Natural killer cell (primary cell): ENCODE data around the gene LLGL2. TPM values are rescaled to one million over a fixed set of nuclear protein-coding genes. Genes with fewer than 3 reads are reported as not detected.
"Not testable (repeated sequence)": the region's sequence is repeated elsewhere in the genome, so short reads cannot be mapped to it uniquely, and the experiment has no call there.

ENCODE experiments used
- ATAC-seq, 3 donors: fragments of 150-1000 bp in 2 of 3; fragments of 200-7000 bp in 1 of 3; cut with Tn5 transposase; 1 replicate in 1 of 3; 2 replicates in 2 of 3; pipeline ENCODE4 v1.10.0; 2021; ENCODE audit warnings: mild to moderate bottlenecking in 2 of 3, moderate library complexity in 2 of 3
- DNase-seq, 2 donors: peaks; one replicate each; pipeline versions ENCODE4 v3.0.0 to v3.0.0-alpha.2; 2013 to 2021; ENCODE audit warnings: mixed read lengths in 1 of 2
- H3K27ac ChIP-seq: one replicate; pipeline ENCODE4 v1.5.1; 2013; ENCODE audit warnings: mild to moderate bottlenecking, low read length
- H3K27me3 ChIP-seq: one replicate; pipeline ENCODE4 v1.6.1; 2013; ENCODE audit warnings: low read length; ENCODE audit not compliant: control insufficient read depth, insufficient read depth
- H3K36me3 ChIP-seq: one replicate; pipeline ENCODE4 v1.6.1; 2013; ENCODE audit warnings: low read length; ENCODE audit not compliant: control insufficient read depth, insufficient read depth
- H3K4me1 ChIP-seq: one replicate; pipeline ENCODE4 v1.6.1; 2013; ENCODE audit warnings: low read length; ENCODE audit not compliant: control insufficient read depth, insufficient read depth
- H3K4me3 ChIP-seq: one replicate; pipeline ENCODE4 v1.5.1; 2013; ENCODE audit warnings: low read length
- H3K9me3 ChIP-seq: one replicate; pipeline ENCODE4 v1.6.1; 2013; ENCODE audit warnings: low read length; ENCODE audit not compliant: control insufficient read depth, insufficient read depth
- H3K27ac Mint-ChIP-seq, 2 donors: one replicate each; pipeline ENCODE4 v1.8.0; 2022; ENCODE audit warnings: mild to moderate bottlenecking in 2 of 2, mixed read lengths in 2 of 2, moderate library complexity in 1 of 2
- H3K27me3 Mint-ChIP-seq, 2 donors: one replicate each; pipeline ENCODE4 v1.8.0; 2022; ENCODE audit warnings: low read depth in 2 of 2, mixed read lengths in 2 of 2
- H3K36me3 Mint-ChIP-seq: one replicate; pipeline ENCODE4 v1.8.0; 2022; ENCODE audit warnings: mixed read lengths
- H3K4me1 Mint-ChIP-seq, 2 donors: one replicate each; pipeline ENCODE4 v1.8.0; 2022; ENCODE audit warnings: mixed read lengths in 2 of 2
- H3K4me3 Mint-ChIP-seq: one replicate; pipeline ENCODE4 v1.8.0; 2022; ENCODE audit warnings: mild to moderate bottlenecking, moderate library complexity, mixed read lengths
- H3K9me3 Mint-ChIP-seq, 2 donors: one replicate each; pipeline ENCODE4 v1.8.0; 2022; ENCODE audit warnings: mixed read lengths in 2 of 2
- CTCF ChIP-seq: fragments of 200-600 bp; IDR thresholded peaks from one replicate; pipeline ENCODE4 v1.8.0; 2022; ENCODE audit warnings: antibody characterized with exemption
- WGBS: methylation state at CpG from one replicate; pipeline ENCODE4 v1.1.7; 2013; ENCODE audit warnings: missing lambda C conversion rate; ENCODE audit not compliant: insufficient coverage; 5-methylcytosine and 5-hydroxymethylcytosine counted together
- intact Hi-C: fragments of 100-400 bp; cut with micrococcal nuclease; formaldehyde crosslinking; loops from one replicate; pipeline ENCODE4 v1.14.2; 2022
- total RNA-seq, 4 donors: library from RNA; stranded (reverse); fragments of 120-200 nt in 1 of 4; gene quantifications; one replicate each; pipeline versions ENCODE4 v1.2.3 to v1.2.4, GENCODE V29; 2013 to 2022

LLGL2 gene
- total RNA-seq, 3 donors from 2014 or later (not counting 1 experiment from before 2014, with no cell fraction given): 229 to 302 (median 244) TPM

DNA sequence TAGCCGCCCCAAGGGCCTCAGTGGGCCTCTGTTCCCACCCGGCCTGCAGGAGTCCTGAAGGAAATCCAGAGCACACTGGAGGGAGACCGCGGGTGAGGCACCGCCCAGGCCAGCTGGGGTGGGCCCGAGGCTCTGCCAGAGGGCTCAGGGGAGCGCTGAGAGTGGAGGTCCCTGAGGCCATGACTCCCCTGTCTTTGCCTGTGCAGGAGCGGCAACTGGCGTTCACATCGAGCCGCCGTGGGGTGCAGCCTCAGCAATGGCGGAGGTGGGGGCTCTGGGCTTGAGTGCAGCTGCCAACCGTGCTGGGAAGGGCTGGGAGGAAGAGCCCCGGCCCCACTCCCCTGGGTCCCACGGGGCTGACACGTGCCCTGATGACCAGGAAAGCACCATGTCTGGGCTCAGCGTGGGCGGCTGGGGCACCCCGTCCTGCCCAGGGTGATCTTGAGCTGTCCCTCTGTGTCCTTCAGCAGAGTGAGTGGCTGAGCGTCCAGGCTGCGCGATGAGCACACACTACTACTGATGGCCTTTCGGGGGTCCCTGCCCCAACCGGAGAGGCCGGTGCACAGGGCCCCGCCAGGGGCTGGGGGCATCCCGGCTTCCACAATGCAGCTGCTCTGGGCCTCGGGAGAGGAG is 49.0 kb downstream of the LLGL2 start:
- WGBS: 93% methylated on average over 29 of the region's 29 CpGs
- H3K4me3 Mint-ChIP-seq: no peak overlapping the region
- Histone ChIP-seq H3K9me3 (no peaks in the 10 kb centered on the region), H3K27me3 (no peaks in the 10 kb centered on the region), H3K36me3 (peaks cover 30% of the 10 kb centered on the region), H3K4me1 (peaks cover 16% of the 10 kb centered on the region), H3K27ac (no peak overlapping the region), H3K4me3 (no peak overlapping the region)
- ATAC-seq (no peak), DNase-seq (no peak)
- H3K9me3 Mint-ChIP-seq: no peaks in the 10 kb centered on the region
- H3K36me3 Mint-ChIP-seq: no peaks in the 10 kb centered on the region
- no peak overlapping the region for H3K27ac Mint-ChIP-seq
- no peaks in the 10 kb centered on the region for H3K27me3 Mint-ChIP-seq
- intact Hi-C loops: no loop called here
- no peak for TF ChIP-seq CTCF
- H3K4me1 Mint-ChIP-seq: no peaks in the 10 kb centered on the region

GRCh38 chr17:75575197-75575596 is 49.7 kb downstream of the LLGL2 start:
- intact Hi-C loops: no loop called here
- Mint-ChIP-seq H3K27me3 (no peaks in the 10 kb centered on the region), H3K4me1 (no peaks in the 10 kb centered on the region), H3K36me3 (no peaks in the 10 kb centered on the region), H3K27ac (no peak overlapping the region), H3K4me3 (no peak overlapping the region), H3K9me3 (no peaks in the 10 kb centered on the region)
- H3K4me1 ChIP-seq: peaks cover 15% of the 10 kb centered on the region
- no peak overlapping the region for H3K4me3 ChIP-seq
- H3K27ac ChIP-seq: no peak overlapping the region
- DNase-seq: no peak
- 94% methylated on average over 10 of the region's 10 CpGs for WGBS
- no peak for ATAC-seq
- no peaks in the 10 kb centered on the region for H3K9me3 ChIP-seq
- no peak for TF ChIP-seq CTCF
- H3K27me3 ChIP-seq: no peaks in the 10 kb centered on the region
- peaks cover 27% of the 10 kb centered on the region for H3K36me3 ChIP-seq

GRCh38 chr17:75575728-75576127 is 50.2 kb downstream of the LLGL2 start:
- 94% methylated on average over 11 of the region's 11 CpGs for WGBS
- DNase-seq (no peak), ATAC-seq (no peak)
- Histone ChIP-seq H3K27ac (no peak overlapping the region), H3K36me3 (peaks cover 22% of the 10 kb centered on the region), H3K4me1 (peaks cover 10% of the 10 kb centered on the region), H3K4me3 (no peak overlapping the region), H3K9me3 (no peaks in the 10 kb centered on the region), H3K27me3 (no peaks in the 10 kb centered on the region)
- Mint-ChIP-seq H3K36me3 (no peaks in the 10 kb centered on the region), H3K4me1 (peaks cover 0 to 5% of the 10 kb centered on the region in 2 donors), H3K27me3 (no peaks in the 10 kb centered on the region), H3K4me3 (no peak overlapping the region), H3K27ac (no peak overlapping the region), H3K9me3 (no peaks in the 10 kb centered on the region)
- intact Hi-C loops: no loop called here
- no peak for TF ChIP-seq CTCF

GRCh38 chr17:75576661-75577060 is 51.2 kb downstream of the LLGL2 start:
- peaks cover 6% of the 10 kb centered on the region for H3K4me1 ChIP-seq
- no peak overlapping the region for H3K4me3 ChIP-seq
- no peaks in the 10 kb centered on the region for H3K27me3 ChIP-seq
- no peak overlapping the region for H3K27ac Mint-ChIP-seq
- no peak for TF ChIP-seq CTCF
- H3K27me3 Mint-ChIP-seq: no peaks in the 10 kb centered on the region
- H3K36me3 ChIP-seq: peaks cover 17% of the 10 kb centered on the region
- H3K27ac ChIP-seq: no peak overlapping the region
- H3K36me3 Mint-ChIP-seq: no peaks in the 10 kb centered on the region
- DNase-seq (no peak), ATAC-seq (no peak)
- no peak overlapping the region for H3K4me3 Mint-ChIP-seq
- H3K9me3 ChIP-seq: no peaks in the 10 kb centered on the region
- no peaks in the 10 kb centered on the region for H3K9me3 Mint-ChIP-seq
- intact Hi-C loops: no loop called here
- 95% methylated on average over 11 of the region's 15 CpGs for WGBS
- H3K4me1 Mint-ChIP-seq: peaks cover 9 to 14% of the 10 kb centered on the region in 2 donors

DNA sequence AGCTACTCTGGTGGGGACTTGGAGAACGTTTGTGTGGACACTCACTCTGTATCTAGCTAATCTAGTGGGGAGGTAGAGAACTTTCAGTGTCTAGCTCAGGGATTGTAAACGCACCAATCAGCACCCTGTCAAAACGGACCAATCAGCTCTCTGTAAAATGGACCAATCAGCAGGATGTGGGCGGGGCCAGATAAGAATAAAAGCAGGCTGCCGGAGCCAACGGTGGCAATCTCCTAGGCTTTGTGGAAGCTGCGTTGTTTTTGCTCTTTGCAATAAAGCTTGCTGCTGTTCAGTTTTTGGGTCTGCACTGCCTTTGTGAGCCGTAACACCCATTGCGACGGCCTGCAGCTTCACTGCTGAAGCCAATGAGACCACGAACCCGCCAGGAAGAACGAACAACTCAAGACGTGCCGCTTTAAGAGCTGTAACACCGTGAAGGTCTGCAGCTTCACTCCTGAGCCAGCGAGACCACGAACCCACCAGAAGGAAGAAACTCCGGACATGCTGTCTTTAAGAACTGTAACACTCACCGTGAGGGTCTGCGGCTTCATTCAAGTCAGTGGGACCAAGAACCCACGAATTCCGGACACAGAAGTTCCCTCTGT is 55.7 kb downstream of the LLGL2 start:
- Mint-ChIP-seq H3K27ac (peak overlapping the region; percentile 75 to 76), H3K4me1 (peaks cover 9 to 15% of the 10 kb centered on the region in 2 donors), H3K4me3 (peak overlapping the region; percentile 88)
- DNase-seq (peak; percentile 43 to 65), ATAC-seq (peak in 2 of 3 donors; percentile 69 to 73)
- H3K27me3 Mint-ChIP-seq, H3K9me3 ChIP-seq, H3K27me3 ChIP-seq, H3K36me3 Mint-ChIP-seq, H3K36me3 ChIP-seq, H3K9me3 Mint-ChIP-seq, H3K4me1 ChIP-seq, intact Hi-C loops: not testable (repeated sequence)
- peak overlapping the region; percentile 7 for H3K4me3 ChIP-seq
- H3K27ac ChIP-seq: peak overlapping the region; percentile 3
- 35% methylated on average over 23 of the region's 23 CpGs for WGBS
